ENCODE measurements around the gene BPIFB6.

Gene BPIFB6

GRCh38 chr20:33031531-33031930 is at the start of gene BPIFB6:
Gene BPIFB6, plus strand, starts transcription at chr20:33031648. Its CDS starts 0 bp downstream, at chr20:33031648.
- in situ Hi-C loops (cut with MboI; ENCODE audit: low sequenced_read_pairs): no loop called here

GRCh38 chr20:32982617-32983458 is 48.6 kb upstream of the BPIFB6 start:
- in situ Hi-C loops (cut with MboI; ENCODE audit: low sequenced_read_pairs): no loop called here

- in situ Hi-C loops (cut with MboI; ENCODE audit: low sequenced_read_pairs): no loop called here
These were observed 47.9 kb upstream of the BPIFB6 start for GRCh38 chr20:32983459-32984112.

- in situ Hi-C loops (cut with MboI; ENCODE audit: low sequenced_read_pairs): no loop called here
These were observed 47.3 kb upstream of the BPIFB6 start for GRCh38 chr20:32984196-32984595.

GRCh38 chr20:32984631-32985354 is 46.7 kb upstream of the BPIFB6 start:
- in situ Hi-C loops (cut with MboI; ENCODE audit: low sequenced_read_pairs): no loop called here

- in situ Hi-C loops (cut with MboI; ENCODE audit: low sequenced_read_pairs): no loop called here
These were observed 45.9 kb upstream of the BPIFB6 start for GRCh38 chr20:32985596-32985995.

GRCh38 chr20:32986331-32986966 is 45.0 kb upstream of the BPIFB6 start:
- in situ Hi-C loops (cut with MboI; ENCODE audit: low sequenced_read_pairs): no loop called here

- in situ Hi-C loops (cut with MboI; ENCODE audit: low sequenced_read_pairs): no loop called here
These were observed 44.2 kb upstream of the BPIFB6 start for GRCh38 chr20:32987044-32987825.

GRCh38 chr20:32988008-32988407 is 43.4 kb upstream of the BPIFB6 start:
- in situ Hi-C loops (cut with MboI; ENCODE audit: low sequenced_read_pairs): no loop called here

GRCh38 chr20:32989507-32990283 is 41.8 kb upstream of the BPIFB6 start:
- in situ Hi-C loops (cut with MboI; ENCODE audit: low sequenced_read_pairs): no loop called here

GRCh38 chr20:32990426-32990825 is 41.0 kb upstream of the BPIFB6 start:
- in situ Hi-C loops (cut with MboI; ENCODE audit: low sequenced_read_pairs): no loop called here

GRCh38 chr20:32991383-32991782 is 40.1 kb upstream of the BPIFB6 start:
- in situ Hi-C loops (cut with MboI; ENCODE audit: low sequenced_read_pairs): no loop called here

- in situ Hi-C loops (cut with MboI; ENCODE audit: low sequenced_read_pairs): no loop called here
These were observed 39.4 kb upstream of the BPIFB6 start for GRCh38 chr20:32991792-32992641.

GRCh38 chr20:32993496-32994050 is 37.9 kb upstream of the BPIFB6 start:
- in situ Hi-C loops (cut with MboI; ENCODE audit: low sequenced_read_pairs): no loop called here

GRCh38 chr20:32995802-32996201 is 35.6 kb upstream of the BPIFB6 start:
- in situ Hi-C loops (cut with MboI; ENCODE audit: low sequenced_read_pairs): no loop called here

GRCh38 chr20:32997431-32997830 is 34.0 kb upstream of the BPIFB6 start:
- in situ Hi-C loops (cut with MboI; ENCODE audit: low sequenced_read_pairs): no loop called here

GRCh38 chr20:32999603-33000250 is 31.7 kb upstream of the BPIFB6 start:
- in situ Hi-C loops (cut with MboI; ENCODE audit: low sequenced_read_pairs): no loop called here
